SH-SY5Y (cell line): ENCODE data around the gene COL5A2.

Experiments
- GATA2 ChIP-seq: IDR thresholded peaks from 2 replicates; pipeline ENCODE4 v1.6.1; 2011; ENCODE audit warnings: mild to moderate bottlenecking, low read depth, low read length
- GATA3 ChIP-seq: IDR thresholded peaks from 2 replicates; pipeline ENCODE4 v1.6.1; 2011; ENCODE audit warnings: low read depth, mild to moderate bottlenecking, low read length, moderate library complexity

- TF ChIP-seq GATA2 (no peak), GATA3 (no peak)
Observed at GRCh38 chr2:189176516-189176915, 3.0 kb downstream of the COL5A2 start.
